NCI-H187 (cell line): ENCODE data around the gene LRRC46.

ENCODE experiments used
- DNase-seq, 2 experiments: peaks; one replicate each; lab custom pipeline; 2025; lab: John Stamatoyannopoulos, UW

The LRRC46 gene

DNA sequence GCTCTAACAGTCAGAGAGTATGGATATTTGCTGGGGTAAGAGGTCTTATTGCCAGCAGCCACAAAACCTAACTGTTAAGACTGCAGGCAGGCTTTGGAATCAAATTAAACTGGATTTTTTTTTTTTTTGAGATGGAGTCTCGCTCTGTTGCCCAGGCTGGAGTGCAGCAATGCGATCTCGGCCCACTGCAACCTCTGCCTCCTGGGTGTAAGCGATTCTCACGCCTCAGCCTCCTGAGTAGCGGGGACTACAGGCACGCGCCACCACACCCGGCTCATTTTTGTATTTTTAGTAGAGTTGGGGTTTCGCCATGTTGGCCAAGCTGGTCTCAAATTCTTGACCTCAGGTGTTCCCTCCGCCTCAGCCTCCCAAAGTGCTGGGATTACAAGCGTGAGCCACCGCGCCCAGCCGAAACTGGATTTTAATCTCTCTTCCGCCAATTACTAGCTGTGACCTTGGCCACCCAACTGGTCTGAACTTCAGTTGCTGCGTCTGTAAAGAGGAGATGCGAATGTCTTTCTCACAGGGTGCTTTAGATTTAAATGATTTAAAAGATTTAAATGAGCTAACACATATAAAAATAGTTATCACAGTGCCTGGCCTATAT, 971 bp upstream of the LRRC46 start:
- DNase-seq = no peak

DNA sequence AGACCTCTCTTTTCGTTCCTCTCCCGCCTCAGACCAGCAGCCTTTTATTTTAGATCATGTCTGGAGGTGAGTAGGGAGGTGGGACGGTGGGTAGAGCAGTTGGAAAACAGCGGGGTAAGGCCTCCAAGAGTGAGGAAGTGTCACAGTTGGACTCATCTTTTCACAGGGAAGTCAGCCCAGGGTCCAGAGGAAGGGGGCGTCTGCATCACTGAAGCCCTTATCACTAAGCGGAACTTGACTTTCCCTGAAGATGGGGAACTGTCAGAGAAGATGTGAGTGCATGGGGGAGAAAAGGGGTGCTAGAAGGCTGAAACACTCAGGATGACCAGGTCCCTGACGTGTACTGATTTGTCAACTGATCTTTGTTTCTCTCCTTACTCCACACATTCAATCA, 461 bp downstream of the LRRC46 start:
- no peak for DNase-seq

DNA sequence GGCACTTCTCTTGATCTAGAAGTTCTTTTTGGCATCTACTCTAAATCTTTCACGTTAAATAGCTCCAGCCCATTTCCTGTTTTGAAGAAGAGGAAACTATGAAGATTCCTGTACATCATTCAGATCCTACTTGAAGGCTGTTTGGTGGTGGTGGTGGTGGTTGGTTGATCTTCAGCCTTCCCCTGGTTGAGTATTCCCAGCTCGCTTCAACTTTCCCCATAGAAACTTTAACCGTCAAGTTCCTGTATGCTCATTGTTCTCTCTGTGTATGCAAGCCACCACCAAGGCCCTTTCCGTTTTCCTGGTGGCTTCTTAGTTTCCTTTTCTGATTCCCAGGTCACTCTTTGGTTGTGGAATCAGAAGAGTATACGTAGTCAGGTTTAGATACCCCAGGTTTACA, 3.3 kb downstream of the LRRC46 start:
- no peak for DNase-seq

DNA sequence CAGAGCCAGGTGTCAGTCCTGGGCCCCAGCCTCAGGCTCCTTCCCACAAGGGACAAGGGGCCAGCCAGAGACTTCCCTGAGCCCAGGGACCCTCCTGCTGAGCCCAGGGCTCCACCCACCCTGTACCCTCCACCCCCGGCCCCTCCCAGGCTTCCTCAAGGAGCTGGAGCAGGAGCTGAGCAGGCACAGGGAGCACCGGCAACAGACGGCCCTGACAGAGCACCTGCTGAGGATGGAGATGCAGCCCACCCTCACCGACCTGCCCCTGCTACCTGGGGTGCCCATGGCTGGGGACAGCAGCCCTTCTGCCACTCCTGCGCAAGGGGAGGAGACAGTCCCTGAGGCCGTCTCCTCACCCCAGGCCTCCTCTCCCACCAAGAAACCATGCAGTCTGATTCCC, 5.1 kb downstream of the LRRC46 start:
- DNase-seq = no peak

DNA sequence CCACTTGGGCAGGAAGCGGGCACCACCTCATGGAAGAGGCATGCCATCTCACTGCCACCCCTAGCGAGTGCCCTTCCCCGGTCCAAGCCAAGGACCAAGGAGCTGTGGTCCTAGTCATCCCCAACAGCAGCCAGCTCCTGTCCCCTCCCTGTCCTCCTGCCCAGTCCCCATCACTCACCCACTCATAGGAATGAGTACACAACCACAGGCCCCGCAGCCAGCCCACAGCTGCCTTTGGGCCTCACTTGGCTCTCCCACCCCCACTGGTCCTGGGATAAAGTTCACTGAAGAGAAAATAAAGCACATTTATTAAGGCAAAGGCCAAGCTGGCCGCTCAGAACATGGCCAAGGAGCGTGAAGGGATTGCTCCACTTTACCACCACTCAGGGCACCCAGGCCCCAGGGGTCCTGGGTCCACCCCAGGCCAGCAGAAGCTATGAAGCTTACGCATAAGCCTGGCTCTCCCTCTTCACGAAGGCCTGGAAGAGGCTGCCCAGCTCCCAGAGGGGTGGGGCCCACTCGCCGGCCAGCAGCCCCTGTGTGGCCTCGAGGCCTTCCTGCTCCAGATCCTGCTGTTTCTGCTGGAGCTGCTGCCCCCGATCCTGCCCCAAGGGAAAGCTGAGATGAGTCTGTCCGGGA, 6.0 kb downstream of the LRRC46 start:
- DNase-seq = no peak

DNA sequence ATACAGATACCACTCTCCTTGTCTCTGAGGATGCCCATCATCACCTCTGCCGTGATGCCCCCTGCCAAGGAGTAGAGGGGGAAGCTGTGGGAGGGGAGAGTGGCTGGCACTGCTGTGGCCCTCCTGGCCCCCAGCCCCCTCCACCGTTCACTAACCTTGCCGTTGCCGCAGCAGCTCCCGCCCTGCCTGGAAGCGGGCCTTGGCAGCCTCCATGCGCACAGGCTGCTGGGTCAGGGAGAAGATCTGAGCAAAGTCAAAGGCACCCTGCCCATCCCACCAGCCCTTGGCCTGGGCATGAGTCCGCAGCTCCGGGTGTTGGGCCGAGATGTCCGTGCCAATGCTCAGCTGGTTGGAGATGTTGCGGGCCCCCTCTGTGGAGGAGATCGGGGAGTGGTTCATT, 7.2 kb downstream of the LRRC46 start:
- no peak for DNase-seq

DNA sequence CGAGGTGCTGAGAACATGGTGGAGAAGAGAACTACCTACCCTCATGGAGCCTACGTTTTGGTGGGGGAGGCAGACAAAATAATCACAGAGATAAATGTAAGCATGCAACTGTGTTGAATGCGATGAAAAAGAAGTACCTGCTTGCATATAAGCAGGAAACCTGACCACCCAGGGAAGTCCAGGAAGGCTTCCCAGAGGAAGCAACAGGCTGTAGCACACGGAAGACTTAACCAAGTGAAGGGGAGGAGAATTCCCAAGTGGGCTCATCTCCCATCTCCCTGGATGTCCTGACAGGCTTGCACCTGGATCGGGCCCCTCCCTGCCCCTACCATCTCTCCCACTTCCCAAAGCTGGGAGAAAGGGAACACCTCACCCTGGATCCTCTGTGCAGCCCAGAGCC, 7.6 kb downstream of the LRRC46 start:
- no peak for DNase-seq

DNA sequence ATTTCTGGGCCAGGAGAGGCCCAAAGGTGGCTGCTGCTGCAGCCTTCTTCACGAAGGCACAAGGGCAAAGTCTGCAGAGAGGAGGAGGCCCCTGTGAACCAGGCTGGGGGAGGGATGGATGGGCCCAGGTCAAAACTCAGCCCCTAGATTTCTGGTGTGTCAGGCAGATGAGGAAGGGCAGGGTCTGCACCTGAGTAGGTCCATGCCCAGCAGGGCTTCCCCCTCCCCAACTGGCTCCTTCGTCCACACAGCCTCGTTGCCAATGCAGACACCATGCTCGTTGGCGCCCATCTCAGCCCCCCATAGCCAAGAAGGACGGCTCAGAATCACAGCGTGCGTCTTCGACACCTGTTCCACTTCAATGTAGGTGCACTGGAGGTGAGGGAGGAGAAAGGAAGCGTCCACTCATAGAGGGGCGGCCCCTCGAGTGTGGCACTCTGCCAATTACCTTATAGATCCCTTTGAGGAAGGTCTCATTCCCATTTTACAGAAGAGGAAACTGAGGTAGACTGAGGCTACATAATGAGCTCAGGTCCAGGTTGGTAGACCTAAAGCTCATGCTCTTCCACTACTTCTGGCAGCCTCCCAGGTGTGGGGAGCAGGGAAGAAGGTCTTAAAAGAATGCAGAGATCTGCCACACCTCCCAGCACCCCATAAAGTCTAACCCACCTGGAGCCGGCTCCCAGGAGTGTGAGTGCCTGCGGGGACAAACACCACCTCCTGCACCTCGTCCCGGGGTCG, 8.7 kb downstream of the LRRC46 start:
- DNase-seq = no peak

DNA sequence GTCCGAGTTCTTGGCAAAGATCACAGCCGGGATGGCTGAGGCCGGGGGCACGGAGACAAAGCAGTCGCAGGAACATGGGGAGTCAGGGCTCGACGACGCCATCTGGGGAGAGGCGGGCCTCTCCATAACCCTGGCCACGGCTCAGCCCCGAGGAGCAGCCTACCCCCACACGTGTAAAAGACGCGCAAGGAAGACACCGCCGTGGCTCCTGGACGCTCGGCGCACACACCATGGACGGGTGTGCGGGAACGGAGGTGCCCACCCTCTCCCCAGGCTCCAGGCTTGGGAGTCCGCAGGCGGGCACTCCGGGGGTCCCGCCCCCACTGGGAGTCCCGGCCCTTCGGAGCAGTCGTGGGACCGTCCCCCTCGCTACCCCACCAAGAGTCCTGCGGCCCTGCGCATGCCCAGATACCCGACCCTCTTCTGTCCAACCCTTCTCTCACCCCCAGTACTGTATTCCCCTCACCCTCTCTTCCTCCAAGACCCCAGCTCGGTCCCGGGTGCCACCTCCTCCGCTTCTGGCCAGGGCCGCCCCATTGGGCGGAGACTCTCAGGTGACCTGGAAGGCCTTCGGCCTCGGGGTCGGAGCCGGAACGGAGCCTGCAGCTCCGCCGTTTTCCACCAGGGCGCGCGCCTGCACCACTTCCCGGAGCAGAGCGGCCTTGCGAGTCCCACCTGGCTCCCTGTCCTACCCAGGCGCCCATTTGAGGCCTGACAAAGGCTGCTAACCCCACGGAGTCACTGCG, 9.4 kb downstream of the LRRC46 start, which contains the start of gene SCRN2:
Gene SCRN2 (minus strand): TSS at position 532 of the 746 bp plus-strand sequence. CDS start 430 bp downstream, at position 102.
- peak; percentile 69 to 74 for DNase-seq

DNA sequence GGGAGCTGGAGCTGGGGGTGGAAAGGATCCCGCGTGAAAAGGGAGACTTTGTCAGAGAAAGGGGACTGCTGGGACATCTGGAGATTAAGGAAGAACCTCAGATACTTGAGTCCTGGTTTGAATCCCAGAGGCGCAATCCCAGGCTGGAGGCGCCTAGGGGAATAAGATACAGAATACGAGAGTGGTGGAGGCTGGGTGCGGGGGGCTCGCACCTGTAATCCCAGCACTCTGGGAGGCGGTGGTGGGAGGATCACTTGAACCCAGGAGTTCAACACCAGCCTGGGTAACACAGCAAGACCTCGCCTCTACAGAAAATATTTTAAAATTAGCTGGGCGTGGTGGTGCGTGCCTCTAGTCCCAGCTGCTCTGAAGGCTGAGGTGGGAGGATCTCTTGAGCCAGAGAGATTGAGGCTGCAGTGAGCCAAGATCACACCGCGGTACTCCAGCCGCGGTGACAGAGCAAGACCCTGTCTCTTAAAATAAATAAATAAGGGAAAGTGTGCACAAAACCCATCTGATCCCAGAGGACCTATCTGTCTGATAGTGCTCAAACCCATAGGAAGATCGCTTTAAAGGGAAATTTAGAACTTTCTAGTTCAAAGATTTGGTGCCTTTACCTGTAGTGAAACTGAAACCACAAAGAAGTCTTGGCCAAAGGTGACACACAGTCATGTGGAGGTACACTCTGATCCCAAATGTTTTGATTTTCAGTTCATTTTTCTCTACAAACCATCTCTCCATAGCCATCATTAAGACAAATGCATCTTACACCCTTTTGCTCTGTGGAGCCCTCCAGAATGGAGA, 10.2 kb downstream of the LRRC46 start:
- no peak for DNase-seq

DNA sequence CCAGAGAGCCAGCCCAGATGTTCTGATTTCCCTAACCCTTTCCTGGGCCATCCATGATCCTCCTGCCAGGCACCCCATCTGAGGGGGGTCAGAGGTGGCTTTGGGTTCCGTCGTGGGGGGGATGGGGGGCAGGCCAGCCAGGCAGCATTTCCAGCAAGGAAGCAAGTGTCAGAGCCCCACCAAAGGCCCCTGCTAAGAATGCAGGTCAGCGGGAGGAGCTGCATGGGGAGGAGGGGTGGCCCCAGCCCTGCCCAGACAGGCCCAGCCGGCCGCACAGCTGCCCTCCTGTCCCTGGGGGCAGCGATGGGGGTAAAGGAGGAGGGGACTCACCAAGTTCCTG, 11.9 kb downstream of the LRRC46 start:
- no peak for DNase-seq

DNA sequence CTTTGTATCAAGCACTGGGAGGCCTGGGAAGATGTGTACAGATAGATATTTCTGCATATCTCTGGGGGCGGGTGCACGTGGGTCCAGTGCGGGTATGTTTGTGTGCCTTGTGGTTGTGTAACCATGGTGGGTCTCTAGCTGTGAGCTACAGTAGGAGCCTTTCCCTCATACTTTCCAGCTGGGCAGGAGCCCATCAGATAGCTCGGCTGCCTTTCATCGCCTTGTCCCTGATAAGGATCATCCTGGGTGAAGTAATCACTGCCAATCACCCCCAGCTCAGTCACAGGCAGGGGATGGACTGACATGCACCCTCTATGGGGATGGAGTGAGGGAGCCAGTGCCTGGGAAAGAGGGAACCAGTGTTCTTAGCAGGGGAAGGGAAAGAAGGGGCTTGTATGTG, 12.8 kb downstream of the LRRC46 start:
- DNase-seq = no peak

DNA sequence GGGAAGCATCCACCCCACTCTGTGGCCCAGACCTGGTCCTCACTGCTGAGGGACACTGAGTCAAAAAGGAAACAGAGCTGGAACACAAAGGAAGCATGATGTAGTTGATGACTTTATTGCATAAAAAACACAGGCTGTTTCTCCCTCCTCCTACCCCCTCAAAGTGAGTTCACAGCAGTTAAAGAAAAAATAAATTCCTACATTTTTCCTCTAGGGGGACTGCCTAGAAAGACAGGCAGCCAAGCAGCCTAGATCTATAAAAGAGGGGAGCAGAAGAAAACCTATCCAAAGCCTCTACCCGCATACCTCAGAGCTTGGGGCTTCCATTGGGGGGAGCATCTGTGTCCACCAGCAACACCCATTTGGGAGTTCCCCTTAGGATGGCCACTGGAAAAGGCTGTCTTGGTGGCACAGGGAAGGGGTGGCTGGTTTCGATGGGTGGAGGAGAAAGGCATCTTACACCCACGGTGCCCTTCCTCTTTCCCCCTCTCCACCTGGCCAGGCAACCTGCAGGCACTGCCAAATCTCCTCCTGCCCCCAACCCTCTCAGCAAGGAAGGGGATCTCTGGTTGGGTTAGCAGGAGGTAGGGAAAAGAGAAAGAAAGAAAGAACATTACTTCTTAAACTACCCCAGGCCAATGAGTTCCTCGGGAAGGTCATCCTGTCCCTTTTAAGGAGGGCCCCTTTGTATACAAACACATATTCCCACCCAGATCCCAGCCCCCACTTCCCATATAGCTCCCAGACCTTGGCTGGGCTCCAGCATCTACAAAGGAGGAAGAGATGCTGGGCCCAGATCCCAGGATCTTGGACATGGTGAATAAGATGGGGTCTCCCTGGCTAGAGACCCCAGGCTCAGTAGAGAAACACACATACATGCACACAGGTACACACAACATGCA, 13.6 kb downstream of the LRRC46 start:
- no peak for DNase-seq

DNA sequence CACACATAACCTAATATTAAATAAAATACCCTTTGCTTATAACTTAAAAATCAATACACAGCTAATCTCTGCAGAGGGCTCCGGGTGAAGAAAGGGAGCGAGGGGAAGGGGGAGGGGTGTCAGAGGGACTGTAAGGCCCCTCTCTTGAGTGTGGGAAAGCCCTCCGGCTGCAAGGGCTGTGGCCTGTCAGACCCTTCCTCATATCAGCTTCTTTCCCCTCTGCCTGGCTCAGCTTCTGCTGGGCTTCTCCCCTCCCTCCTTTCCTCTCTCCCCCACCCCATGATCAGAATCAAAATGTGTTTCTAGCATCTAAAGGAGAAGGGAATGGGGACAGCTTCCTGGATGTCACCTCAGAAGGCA, 14.2 kb downstream of the LRRC46 start:
- DNase-seq = no peak

DNA sequence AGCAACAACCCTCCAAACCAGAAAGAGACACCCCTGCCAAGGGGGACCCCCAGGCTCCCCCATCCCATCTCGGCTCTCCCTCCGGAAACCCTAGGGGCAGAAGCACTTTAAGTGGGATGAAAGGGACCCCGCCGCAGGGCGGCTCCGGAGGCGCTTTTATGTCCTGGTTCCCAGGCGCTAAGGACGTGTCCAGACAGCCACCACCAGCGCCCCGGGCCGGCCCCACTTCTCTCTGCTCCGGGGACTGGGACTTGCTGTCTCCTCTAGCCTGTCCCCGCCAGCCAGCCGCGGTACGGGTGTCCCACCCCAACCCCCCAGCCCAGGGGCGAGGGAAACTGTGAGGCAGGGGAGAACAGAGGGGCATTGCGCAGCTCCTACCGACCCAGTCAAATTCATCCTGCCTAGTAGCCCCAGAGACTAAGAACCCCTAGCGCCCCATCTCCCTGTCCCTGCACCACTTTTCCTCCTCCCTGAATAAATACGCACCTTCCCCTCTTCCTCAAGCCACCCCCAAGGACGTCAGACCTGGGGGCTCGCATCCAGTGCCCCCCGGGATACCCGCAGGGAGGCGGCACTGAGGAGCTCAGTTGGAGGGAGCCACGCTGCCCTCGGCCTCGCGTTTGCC, 15.4 kb downstream of the LRRC46 start:
- no peak for DNase-seq

DNA sequence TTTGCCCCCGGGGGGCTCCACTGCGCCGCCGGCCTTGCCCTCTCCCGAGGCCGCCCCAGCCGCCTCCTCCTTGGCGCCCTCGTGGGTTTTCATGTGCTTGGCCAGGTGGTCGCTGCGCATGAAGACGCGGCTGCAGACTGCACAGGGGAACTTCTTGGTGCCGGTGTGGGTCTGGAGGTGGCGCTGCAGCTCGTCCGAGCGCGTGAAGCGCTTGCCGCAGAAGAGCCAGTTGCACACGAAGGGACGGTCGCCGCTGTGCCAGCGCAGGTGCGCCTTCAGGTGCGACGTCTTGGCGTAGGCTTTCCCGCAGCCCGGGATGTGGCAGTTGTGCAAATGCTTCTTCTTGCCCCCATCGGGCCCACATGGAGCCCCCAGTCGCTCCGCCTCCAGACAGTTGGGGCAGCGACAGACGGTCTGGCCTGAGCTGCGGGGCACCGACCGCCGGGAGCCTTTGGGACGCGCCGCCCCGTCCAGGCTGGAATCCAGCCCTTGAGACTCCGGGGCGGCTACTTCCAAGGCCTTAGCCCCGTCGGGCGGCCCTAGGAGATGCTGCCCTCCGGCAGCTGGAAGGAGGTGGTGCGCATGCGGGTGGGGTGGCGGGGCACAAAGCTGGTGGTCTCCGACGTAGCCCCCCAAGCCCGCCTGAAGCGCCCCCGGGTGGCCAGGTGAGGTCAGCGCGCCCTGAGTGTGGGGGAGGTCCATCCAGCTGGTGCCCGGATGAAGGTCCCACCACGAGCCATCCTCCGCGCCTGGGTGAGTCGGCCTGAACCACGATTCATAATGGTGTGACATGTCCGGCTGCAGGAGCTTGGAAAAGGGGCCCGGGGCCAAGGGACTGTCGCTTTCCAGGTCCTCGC, 16.1 kb downstream of the LRRC46 start:
- no peak for DNase-seq

DNA sequence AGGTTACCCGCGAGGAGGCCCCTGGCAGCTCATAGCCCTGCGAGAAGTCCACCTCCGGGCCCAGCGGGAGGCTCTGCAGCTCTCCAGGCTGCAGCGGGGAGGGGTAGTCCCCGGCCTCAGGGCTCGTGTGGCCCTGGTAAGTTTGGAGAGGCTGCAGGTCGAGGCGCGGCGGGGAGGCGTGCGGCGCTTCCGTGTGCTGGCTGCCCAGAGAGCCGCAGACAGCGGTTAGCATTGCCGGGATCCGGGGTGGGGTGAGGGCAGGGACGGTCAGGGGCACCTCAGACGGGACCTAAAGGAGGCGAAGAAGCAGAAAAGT, 16.7 kb downstream of the LRRC46 start:
- no peak for DNase-seq

DNA sequence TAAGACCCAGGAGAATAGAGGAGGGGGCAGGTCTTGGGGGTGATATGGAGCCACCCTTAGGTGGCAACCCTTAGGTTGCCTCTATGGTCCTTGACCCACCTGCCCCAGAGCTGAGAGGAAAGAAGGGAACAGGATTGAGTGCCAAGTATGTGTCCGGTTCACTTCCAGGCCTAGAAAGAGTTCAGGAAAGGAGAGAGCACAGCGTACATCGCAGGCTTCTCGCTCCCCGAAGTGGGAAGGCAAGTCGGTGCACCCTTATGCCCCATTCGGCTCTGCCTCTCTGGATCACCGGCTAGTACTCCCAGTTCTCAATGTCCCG, 18.9 kb downstream of the LRRC46 start:
- DNase-seq = no peak

DNA sequence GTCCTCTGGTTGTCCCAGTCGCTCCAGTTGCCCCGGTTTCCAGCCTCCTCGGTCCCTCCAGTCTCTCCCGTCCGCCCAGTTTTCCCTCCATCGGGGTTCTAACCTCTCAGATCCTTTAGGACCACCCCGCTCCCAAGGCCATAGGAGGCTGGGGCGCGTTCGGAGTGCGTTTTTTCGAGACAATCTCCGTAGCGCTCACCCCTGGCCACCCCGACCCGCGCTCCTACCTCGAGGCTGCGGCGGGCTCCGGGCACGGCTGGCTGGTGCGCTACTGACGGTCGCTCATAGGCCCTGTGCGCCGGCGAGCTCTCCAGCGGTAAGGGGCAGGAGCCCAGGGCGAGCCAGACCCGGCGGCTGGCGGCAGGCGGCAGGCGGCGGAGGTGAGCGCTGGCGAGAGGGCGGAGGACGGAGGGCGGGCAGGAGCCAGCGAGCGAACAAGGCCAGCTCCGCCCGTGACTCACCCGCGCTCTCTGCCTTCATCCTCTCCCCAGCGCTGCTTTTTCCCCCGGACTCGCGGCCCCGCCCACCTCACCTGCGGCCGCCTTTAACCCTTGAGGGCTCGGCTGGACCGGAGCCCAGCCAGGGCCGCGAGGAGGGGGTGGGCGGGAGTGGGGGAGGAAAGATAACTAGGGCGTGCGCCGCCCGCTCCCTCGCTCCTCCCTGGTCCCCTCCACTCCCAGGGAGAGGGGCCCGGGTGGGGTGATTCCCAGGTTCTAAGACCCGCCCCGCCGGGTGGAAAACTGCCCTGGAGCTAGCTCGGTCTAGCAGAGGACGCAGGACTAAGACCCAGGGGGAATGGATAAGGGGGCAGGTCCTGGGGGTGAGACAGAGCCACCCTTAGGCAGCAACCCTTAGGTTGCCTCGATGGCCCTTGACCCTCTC, 19.5 kb downstream of the LRRC46 start, which contains the start of gene SP6:
Gene SP6 (minus strand): TSS at position 472 of the 882 bp plus-strand sequence. CDS start 2,734 bp downstream, outside the sequence.
- DNase-seq = peak; percentile 47 to 58
